Spleen (tissue), 7 donors: ENCODE results near the gene SPINK2.

Source experiments
- CTCF ChIP-seq, 11 experiments: fragments of 200-600 bp in 7 of 11; fragments of 450-650 bp in 4 of 11; sonication (generic) in 4 of 11; IDR thresholded peaks in 8 of 11; conservative IDR thresholded peaks in 3 of 11; 1 replicate in 7 of 11; 2 replicates in 4 of 11; pipeline versions ENCODE4 v1.4.0 to v1.8.0; 2016 to 2021; ENCODE audit warnings: antibody characterized with exemption in 11 of 11, inconsistent platforms in 4 of 11, mild to moderate bottlenecking in 1 of 11
- POLR2A ChIP-seq, 3 donors: fragments of 450-650 bp; IDR thresholded peaks; one replicate each; pipeline ENCODE4 v1.5.1; 2017; ENCODE audit warnings: antibody characterized with exemption in 3 of 3, mild to moderate bottlenecking in 1 of 3
- donor health status: DM: no; HTN: no; CAD: no; lungs with moderate emphysema.
- donor health status: DM: no; HTN: no; CAD: no.
- donor health status: DM: no; HTN: no; CAD: no.

GRCh38 chr4:56772134-56772533, 49.4 kb downstream of the SPINK2 start:
- TF ChIP-seq POLR2A (IDR thresholded peaks at IDR 0.05): no peak
- TF ChIP-seq CTCF (IDR thresholded peaks at IDR 0.05 in 8 of 11, conservative IDR thresholded peaks at IDR 0.05 in 3 of 11): no peak
